Memory B cell (primary cell): ENCODE measurements around the gene ESPNL.

ENCODE experiments used
- ATAC-seq: fragments of 150-1000 bp; cut with Tn5 transposase; 2 replicates; pipeline ENCODE4 v1.10.0; 2021; ENCODE audit warnings: low read depth, mild to moderate bottlenecking, moderate library complexity
- DNase-seq, 2 donors: peaks; one replicate each; pipeline ENCODE4 v3.0.0; 2022; ENCODE audit warnings: low spot score in 2 of 2
- H3K27ac Mint-ChIP-seq: one replicate; pipeline ENCODE4 v1.8.0; 2022; ENCODE audit warnings: mild to moderate bottlenecking, moderate library complexity, mixed read lengths
- H3K27me3 Mint-ChIP-seq: one replicate; pipeline ENCODE4 v1.8.0; 2022; ENCODE audit warnings: mixed read lengths
- H3K36me3 Mint-ChIP-seq: one replicate; pipeline ENCODE4 v1.8.0; 2022; ENCODE audit warnings: mild to moderate bottlenecking, mixed read lengths
- H3K4me1 Mint-ChIP-seq: one replicate; pipeline ENCODE4 v1.8.0; 2022; ENCODE audit warnings: mixed read lengths
- H3K4me3 Mint-ChIP-seq: one replicate; pipeline ENCODE4 v1.8.0; 2022; ENCODE audit warnings: mild to moderate bottlenecking, moderate library complexity, mixed read lengths
- H3K9me3 Mint-ChIP-seq: one replicate; pipeline ENCODE4 v1.8.0; 2022; ENCODE audit warnings: mixed read lengths

The ESPNL gene

DNA sequence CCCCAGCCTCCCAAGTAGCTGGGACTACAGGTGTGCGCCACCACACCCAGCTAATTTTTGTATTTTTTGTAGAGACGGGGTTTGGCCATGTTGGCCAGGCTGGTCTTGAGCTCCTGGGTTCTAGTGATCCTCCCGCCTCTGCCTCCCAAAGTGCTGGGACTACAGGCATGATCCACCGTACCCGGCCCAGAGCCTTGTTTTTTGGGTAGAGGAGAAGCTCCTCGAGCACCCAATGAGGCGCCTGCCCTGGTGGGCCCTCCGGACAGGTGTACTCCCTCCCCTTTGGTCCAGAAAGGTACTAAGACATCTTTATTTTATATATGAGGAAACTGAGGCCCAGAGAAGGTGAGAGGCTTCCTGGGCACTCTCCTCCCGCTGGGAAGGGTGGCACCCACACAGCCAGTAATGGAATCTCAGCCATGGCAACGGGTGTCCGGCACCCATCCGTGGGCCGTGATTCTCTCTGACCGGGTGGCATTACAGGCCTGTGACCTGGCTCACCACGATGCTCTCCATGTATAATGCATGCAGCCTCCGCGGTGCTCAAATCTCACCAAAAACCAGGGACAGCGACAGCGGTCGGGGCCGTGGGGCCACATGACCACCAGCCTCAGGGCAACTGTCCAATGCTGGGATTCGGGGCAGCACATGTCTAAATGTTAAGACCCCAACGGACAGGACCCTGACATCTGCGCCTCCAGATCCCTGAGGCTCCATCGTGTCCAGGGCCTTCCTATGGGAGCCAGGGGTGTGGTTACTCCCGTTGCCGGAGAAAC, 21.6 kb downstream of the ESPNL start:
- H3K4me1 Mint-ChIP-seq: peaks cover 19% of the 10 kb centered on the region
- H3K4me3 Mint-ChIP-seq: no peak overlapping the region
- no peaks in the 10 kb centered on the region for H3K9me3 Mint-ChIP-seq
- peaks cover 7% of the 10 kb centered on the region for H3K36me3 Mint-ChIP-seq
- peaks cover 7% of the 10 kb centered on the region for H3K27me3 Mint-ChIP-seq
- no peak overlapping the region for H3K27ac Mint-ChIP-seq
- no peak for ATAC-seq
- no peak for DNase-seq

DNA sequence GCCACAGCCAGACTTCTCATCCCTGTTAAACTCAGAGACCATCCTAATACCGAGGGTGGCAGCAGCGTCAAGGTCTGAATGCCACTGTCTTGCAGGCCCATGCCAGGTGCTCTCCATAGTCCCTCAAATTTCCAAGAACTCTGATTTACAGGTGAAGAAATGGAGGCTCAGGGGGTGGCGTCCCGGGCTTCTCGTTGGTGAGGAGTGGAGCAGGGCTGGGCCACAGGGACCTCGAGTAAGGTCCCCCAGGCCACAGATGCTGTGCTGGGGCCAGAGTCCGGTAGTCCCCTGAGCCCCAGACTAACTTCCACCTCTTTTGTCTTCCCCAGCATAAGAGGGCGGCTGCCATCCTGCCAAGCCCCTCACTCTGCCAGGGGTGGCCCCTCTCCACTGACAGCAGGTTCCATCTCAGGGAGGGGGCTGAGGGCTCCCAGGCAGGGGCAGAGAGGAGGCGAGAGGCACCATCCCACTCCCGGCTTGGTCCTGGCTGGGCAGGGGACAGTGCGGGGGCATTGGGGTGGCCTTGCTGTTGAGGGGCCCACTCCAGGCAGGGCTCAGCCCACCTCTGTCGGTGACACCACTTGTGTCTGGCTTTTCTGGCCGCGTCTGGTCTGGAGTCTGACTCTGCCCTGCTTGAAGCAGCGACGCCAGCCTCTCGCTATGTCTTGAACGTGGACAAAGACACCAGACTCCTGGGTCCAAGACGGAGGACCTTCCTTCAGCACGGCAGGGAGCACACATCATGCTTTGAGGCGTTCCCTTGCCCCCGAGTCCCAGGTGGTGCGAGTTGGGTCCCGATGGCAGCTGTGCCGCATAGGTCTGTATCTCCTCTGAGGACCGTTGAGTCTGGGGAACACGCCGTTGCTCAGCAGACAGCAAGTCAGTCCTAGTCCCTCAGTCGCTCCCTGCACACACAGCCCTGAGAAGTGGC, 22.4 kb downstream of the ESPNL start:
- ATAC-seq (no peak), DNase-seq (no peak)
- Mint-ChIP-seq H3K36me3 (peaks cover 6% of the 10 kb centered on the region), H3K9me3 (no peaks in the 10 kb centered on the region), H3K4me1 (peaks cover 19% of the 10 kb centered on the region), H3K4me3 (no peak overlapping the region), H3K27me3 (peaks cover 6% of the 10 kb centered on the region), H3K27ac (no peak overlapping the region)

DNA sequence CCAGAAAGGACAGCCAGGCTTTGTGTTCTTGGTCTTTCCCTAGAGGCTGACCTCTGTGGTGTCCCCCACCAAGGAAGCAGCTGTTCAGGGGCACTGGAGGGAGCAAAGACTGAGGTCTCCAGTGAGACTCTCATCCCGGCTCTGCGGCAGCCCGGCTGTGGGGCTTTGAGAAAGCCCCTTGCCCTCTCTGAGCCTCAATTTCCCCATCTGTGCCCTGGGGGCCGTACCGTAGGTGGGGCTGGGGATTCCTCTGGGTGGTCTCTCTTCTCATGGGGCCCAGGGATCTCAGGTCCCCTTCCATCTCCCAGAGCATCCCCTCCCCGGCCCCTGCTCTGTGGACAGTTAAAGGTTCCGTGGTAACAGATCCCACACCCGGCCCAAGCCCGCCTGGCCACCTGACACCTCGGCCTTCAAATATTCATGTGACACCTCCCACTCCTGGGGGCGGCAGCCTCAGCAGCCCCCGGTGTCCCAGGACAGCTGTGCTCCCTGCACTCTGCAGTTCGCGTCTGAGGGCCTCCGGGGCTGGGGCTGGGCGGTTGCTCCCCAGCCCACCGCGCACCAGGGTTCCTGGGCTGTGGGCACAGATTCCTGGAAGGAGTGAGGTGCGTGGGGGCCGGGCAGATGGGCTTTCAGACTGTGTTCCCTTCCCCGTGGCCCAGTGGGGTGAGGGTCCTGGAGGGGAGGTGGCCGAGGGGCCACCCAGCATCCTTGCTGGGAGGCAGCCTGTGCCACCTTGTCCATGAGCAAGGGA, 23.3 kb downstream of the ESPNL start:
- no peak overlapping the region for H3K27ac Mint-ChIP-seq
- peaks cover 13% of the 10 kb centered on the region for H3K4me1 Mint-ChIP-seq

DNA sequence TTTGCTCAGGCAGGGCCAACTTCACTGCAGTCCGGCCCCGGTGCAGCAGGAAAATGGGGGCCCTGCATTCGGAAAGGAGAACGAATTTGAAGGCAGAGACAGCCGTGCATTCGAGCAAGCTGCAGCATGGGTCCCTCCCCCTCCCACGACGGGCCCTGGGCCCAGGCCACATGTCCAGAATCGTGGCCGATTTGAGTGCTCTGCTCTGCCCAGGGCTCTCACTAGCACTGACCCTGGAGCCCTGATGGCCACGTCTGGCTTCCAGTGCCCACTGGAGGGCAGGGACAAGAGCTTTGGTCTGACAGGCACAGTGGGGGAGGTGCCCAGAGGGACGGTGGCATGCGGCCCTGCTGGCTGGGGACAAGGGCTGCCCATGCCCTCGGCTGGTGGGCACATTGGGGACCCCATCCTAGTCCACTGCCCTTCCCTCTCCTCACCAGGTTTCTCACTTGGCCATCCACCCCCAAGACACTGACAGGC, 23.9 kb downstream of the ESPNL start:
- Mint-ChIP-seq H3K27ac (no peak overlapping the region), H3K4me1 (peaks cover 8% of the 10 kb centered on the region), H3K9me3 (no peaks in the 10 kb centered on the region), H3K27me3 (no peaks in the 10 kb centered on the region), H3K4me3 (no peak overlapping the region), H3K36me3 (no peaks in the 10 kb centered on the region)
- no peak for ATAC-seq
- DNase-seq: no peak

More for the DNA sequence above, 23.3 kb downstream of the ESPNL start:
- H3K27me3 Mint-ChIP-seq: no peaks in the 10 kb centered on the region
- ATAC-seq: no peak
- H3K9me3 Mint-ChIP-seq: no peaks in the 10 kb centered on the region
- DNase-seq: no peak
- H3K4me3 Mint-ChIP-seq: no peak overlapping the region
- H3K36me3 Mint-ChIP-seq: peaks cover 3% of the 10 kb centered on the region

DNA sequence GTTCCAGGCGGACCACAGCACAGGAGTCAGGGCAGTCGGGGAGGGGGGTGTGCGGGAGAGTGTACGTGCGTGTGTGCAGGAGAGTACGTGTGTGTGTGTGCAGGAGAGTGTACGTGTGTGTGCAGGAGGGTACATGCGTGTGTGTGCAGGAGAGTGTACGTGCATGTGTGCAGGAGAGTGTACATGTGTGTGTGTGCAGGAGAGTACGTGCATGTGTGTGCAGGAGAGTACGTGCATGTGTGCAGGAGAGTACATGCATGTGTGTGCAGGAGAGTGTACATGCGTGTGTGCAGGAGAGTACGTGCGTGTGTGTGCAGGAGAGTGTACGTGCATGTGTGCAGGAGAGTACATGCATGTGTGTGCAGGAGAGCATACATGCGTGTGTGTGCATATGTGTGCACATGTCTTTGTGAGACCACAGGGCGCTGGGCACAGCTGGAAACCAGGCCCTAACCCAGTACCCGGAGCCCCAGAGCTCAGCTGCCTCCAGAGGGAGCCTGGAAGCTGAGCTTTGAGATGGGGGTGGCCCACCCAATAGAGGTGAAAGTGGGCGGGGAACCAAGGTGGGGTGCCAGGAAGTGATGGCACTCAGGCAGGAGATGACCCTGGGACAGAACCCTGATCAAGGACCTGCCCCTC, 24.5 kb downstream of the ESPNL start:
- DNase-seq (no peak), ATAC-seq (no peak)
- Mint-ChIP-seq H3K4me3 (no peak overlapping the region), H3K9me3 (no peaks in the 10 kb centered on the region), H3K36me3 (no peaks in the 10 kb centered on the region), H3K27ac (no peak overlapping the region), H3K4me1 (peaks cover 2% of the 10 kb centered on the region), H3K27me3 (no peaks in the 10 kb centered on the region)

DNA sequence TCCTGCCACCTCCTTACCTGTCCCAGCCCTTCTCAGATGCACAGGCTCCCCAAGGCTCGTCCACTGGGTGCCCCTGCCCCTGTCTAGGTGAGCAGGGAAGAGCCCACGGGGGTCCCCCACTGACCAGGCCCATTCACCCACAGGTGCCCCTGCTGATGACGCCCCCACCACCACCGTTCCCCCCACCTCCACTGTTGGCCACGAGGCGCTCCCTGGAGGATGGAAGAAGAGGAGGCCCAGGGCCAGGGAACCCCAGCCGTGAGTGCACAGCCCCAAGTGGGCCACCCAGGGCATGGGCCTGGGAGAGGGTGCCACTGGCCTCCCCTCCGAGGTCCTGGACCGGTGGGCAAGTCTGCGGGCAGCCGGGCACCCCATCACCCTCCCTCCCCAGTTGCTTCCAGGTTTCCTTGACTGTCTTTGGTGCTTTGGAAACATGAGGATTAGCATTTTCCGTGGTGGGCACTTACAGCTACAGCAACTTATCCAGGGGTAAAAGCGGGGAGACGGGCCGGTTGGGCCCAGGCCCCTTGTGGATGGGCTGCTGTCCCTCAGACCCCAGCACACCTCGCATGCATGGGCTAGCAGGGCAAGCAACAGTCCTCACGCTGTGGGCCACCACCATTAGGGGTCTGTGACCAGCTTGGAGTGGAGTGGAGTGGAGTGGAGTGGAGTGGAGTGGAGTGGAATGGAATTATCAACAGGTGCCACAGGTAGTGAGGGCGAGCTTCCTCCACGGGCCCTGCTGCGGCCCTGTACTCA, 25.2 kb downstream of the ESPNL start:
- no peaks in the 10 kb centered on the region for H3K4me1 Mint-ChIP-seq
- no peaks in the 10 kb centered on the region for H3K36me3 Mint-ChIP-seq
- H3K4me3 Mint-ChIP-seq: no peak overlapping the region
- no peak for DNase-seq
- H3K27me3 Mint-ChIP-seq: no peaks in the 10 kb centered on the region
- ATAC-seq: no peak
- H3K9me3 Mint-ChIP-seq: no peaks in the 10 kb centered on the region
- H3K27ac Mint-ChIP-seq: no peak overlapping the region

DNA sequence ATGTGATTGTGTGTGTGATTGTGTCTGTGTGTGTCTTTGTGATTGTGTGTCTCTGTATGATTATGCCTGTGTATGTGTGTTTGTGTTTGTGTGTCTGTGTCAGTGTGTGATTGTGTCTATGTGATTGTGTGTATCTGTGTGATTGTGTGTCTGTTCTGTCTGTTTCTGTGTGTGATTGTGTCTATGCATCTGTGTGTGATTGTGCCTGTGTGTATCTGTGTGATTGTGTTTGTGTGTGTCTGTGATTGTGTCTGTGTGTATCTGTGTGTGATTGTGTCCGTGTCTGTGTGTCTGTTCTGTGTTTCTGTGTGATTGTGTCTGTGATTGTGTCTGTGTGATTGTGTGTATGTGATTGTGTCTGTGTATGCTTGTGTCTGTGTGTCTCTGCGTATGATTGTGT, 26.2 kb downstream of the ESPNL start:
- Mint-ChIP-seq H3K9me3 (no peaks in the 10 kb centered on the region), H3K4me1 (no peaks in the 10 kb centered on the region), H3K27me3 (no peaks in the 10 kb centered on the region), H3K4me3 (no peak overlapping the region), H3K27ac (no peak overlapping the region), H3K36me3 (no peaks in the 10 kb centered on the region)
- DNase-seq (no peak), ATAC-seq (no peak)

DNA sequence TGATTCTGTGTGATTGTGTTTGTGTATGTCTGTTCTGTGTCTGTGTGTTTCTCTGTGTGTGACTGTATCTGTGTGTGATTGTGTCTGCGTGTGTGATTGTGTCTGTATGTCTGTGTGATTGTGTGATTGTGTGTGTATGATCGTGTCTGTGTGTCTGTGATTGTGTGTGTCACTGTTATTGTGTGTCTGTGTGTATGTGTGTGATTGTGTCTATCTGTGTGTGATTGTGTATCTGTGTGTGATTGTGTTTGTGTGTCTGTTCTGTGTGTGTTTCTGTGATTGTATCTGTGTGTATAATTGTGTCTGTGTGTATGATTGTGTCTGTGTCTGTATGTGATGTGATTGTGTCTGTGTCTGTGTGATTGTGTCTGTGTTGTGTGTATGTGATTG, 26.6 kb downstream of the ESPNL start:
- H3K4me3 Mint-ChIP-seq: no peak overlapping the region
- DNase-seq: no peak
- H3K27me3 Mint-ChIP-seq: no peaks in the 10 kb centered on the region
- H3K9me3 Mint-ChIP-seq: no peaks in the 10 kb centered on the region
- no peaks in the 10 kb centered on the region for H3K36me3 Mint-ChIP-seq
- ATAC-seq: no peak
- H3K4me1 Mint-ChIP-seq: no peaks in the 10 kb centered on the region
- no peak overlapping the region for H3K27ac Mint-ChIP-seq

DNA sequence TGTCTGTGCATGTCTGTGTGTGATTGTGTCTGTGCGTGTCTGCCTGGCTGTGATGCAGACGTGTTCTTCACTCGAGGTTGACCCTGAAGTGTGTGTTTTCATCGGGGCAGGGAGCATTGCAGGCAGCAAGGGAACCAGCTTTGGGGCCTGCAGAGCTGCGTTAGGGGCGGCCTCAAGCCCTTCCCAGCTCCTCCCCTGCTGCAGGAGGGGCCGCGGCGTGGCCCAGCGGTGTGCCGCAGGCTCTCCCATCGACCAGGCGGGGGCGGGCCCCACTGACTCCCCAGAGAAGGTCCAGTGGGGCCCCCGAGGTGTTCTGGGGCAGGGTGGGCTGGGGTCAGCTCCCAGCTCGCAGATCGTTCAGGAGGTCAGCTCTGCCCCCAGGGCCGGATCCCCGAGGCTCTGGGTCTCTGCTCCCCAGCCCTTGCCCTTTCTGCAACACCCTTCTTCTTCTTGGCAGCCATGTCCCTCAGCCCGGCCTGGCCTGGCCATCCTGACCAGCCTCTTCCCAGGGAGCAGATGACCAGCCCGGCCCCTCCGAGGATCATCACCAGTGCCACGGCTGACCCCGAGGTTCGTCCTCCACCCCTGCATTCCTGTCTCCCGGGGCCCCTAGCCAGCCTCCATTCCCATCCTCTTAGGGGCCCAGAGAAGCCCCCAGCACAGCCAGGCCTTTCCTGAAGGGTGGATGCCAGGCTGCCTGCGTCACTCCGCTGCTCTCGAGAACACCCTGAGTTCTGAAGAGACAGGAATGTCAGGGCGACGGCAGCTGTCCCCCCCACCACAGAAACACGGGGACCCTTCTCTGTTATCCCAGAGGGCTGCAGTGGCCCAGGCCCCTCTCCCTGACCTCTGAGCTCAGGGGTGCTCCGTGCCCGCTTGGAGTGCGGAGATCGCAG, 27.3 kb downstream of the ESPNL start:
- Mint-ChIP-seq H3K27me3 (no peaks in the 10 kb centered on the region), H3K4me3 (no peak overlapping the region), H3K27ac (no peak overlapping the region), H3K36me3 (no peaks in the 10 kb centered on the region), H3K9me3 (no peaks in the 10 kb centered on the region), H3K4me1 (no peaks in the 10 kb centered on the region)
- DNase-seq (no peak), ATAC-seq (peak; percentile 59)

DNA sequence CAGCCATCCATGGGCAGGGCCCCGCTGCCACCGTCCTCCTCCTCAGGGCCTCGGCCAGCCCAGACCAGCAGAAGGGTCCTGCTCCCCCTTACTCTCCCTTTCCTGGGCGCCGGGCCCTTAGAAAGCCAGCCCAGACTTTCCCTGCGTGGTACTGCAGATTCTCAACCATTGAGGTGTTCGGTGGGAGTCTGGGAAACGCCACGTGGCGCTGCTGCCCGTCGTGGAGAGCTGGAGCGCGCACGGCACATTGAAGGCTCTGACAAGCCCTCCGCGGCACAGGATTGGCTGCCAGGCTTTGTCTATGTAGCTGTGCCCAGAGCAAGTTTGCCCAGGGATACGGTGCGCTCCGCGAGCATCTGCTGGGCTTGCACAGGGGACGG, 27.9 kb downstream of the ESPNL start:
- Mint-ChIP-seq H3K36me3 (no peaks in the 10 kb centered on the region), H3K27me3 (no peaks in the 10 kb centered on the region), H3K4me1 (no peaks in the 10 kb centered on the region), H3K4me3 (no peak overlapping the region), H3K27ac (no peak overlapping the region), H3K9me3 (no peaks in the 10 kb centered on the region)
- DNase-seq (no peak), ATAC-seq (no peak)

DNA sequence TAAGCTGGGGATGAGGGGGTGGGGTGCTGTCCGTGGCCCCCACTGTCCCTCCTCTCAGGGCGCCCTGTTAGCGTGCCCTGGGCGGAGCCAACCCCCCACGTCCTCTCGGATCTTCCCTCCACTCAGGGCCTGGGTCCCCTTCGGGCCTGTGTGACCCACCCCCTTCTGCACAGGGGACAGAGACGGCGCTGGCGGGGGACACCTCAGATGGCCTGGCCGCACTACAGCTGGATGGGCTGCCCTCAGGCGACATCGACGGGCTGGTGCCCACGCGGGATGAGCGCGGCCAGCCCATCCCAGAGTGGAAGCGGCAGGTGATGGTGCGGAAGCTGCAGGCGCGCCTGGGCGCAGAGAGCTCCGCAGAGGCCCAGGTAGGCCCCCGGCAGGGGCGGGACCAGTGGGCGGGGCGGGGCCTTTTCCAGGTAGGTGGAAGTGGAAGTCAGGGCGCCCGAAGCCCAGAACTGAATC, 28.4 kb downstream of the ESPNL start:
- no peak overlapping the region for H3K4me3 Mint-ChIP-seq
- H3K36me3 Mint-ChIP-seq: no peaks in the 10 kb centered on the region
- H3K9me3 Mint-ChIP-seq: no peaks in the 10 kb centered on the region
- DNase-seq: no peak
- no peaks in the 10 kb centered on the region for H3K27me3 Mint-ChIP-seq
- H3K4me1 Mint-ChIP-seq: no peaks in the 10 kb centered on the region
- no peak overlapping the region for H3K27ac Mint-ChIP-seq
- ATAC-seq: no peak

DNA sequence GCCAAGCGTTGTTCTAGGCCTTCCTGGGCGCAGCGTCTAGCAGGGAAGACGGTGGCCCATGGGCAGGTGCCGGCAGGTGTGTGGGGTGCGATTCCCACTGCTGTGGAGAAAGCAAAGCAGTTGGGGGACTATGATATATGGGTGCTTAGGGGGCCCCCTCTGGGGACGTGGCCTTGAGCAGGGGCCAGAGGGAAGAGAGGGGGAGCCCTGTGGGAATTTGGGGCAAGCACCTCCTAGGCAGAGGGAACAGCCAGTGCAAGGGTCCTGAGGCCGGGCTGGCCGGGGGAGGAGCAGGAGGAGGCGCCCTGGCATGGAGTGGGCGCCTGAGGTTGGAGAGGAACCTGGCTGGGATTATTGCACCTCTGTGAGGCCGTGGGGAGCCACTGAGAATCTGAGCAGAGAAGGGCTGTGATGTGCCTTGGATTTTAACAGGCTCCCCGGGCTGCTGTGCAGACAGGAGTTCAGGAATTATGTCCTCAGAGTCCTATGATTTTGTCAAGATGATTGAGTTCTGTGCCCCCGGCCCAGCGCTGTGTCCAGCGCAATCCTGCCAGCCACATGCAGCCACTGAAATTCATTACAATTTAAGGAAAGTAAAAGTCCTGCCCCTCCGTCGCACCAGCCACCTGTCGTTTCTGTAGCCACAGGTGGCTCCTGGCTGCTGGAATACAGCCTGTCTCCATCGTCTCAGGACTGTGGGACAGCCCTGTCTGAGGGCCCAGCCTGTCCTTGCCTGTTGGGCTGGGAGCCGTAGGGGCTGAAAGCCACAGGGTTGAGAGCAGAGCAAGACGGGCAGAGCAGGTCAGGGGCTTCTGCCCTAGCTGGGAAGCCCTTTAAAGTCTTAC, 29.2 kb downstream of the ESPNL start:
- Mint-ChIP-seq H3K27me3 (no peaks in the 10 kb centered on the region), H3K4me3 (no peak overlapping the region), H3K9me3 (no peaks in the 10 kb centered on the region), H3K4me1 (no peaks in the 10 kb centered on the region), H3K27ac (no peak overlapping the region), H3K36me3 (no peaks in the 10 kb centered on the region)
- ATAC-seq (no peak), DNase-seq (no peak)
